Measurements from ENCODE around the gene CTRB1.

Gene CTRB1

GRCh38 chr16:75189638-75190245, 29.0 kb upstream of the CTRB1 start:
- no peaks in the 10 kb centered on the region for H3K4me1 ChIP-seq (ENCODE audit: low read length)
- H3K79me2 ChIP-seq (ENCODE audit: low read length), result no peaks in the 10 kb centered on the region
- H3K9me3 ChIP-seq (ENCODE audit: insufficient read depth, low read length), result no peaks in the 10 kb centered on the region; the same call in 1 of the 2 replicates
- H3K27ac ChIP-seq (ENCODE audit: low read length), result no peak overlapping the region
- TF ChIP-seq CTCF (IDR thresholded peaks at IDR 0.05; ENCODE audit: low read depth, low read length) (no peak), EZH2phosphoT487 (IDR thresholded peaks at IDR 0.05; ENCODE audit: low read depth) (no peak)
- no peak overlapping the region for H3K9ac ChIP-seq (ENCODE audit: low read length)
- H3K36me3 ChIP-seq (replicated peaks; ENCODE audit: low read depth, low read length), result no peaks in the 10 kb centered on the region
- peaks cover 36% of the 10 kb centered on the region; the same call in 1 of the 2 replicates for H3K27me3 ChIP-seq (ENCODE audit: low read depth, low read length)
- H4K20me1 ChIP-seq (ENCODE audit: insufficient read depth, low read length), result no peaks in the 10 kb centered on the region
- H3K4me3 ChIP-seq (ENCODE audit: low read length), result no peak overlapping the region
- no peak overlapping the region for H2AFZ ChIP-seq (ENCODE audit: low read depth, low read length)
- no peak overlapping the region for H3K4me2 ChIP-seq (ENCODE audit: low read length)

- no peak overlapping the region for H3K4me3 ChIP-seq (ENCODE audit: low read length)
- H3K4me1 ChIP-seq (ENCODE audit: low read length), result no peaks in the 10 kb centered on the region
Measured at GRCh38 chr16:75192606-75193264, 26.1 kb upstream of the CTRB1 start.

GRCh38 chr16:75193265-75193650, 25.5 kb upstream of the CTRB1 start:
- H4K20me1 ChIP-seq (ENCODE audit: insufficient read depth, low read length), result no peaks in the 10 kb centered on the region
- H3K27ac ChIP-seq (ENCODE audit: low read length), result no peak overlapping the region
- H3K9ac ChIP-seq (ENCODE audit: low read length), result no peak overlapping the region
- no peaks in the 10 kb centered on the region for H3K9me3 ChIP-seq (ENCODE audit: insufficient read depth, low read length)
- no peak overlapping the region for H3K4me3 ChIP-seq (ENCODE audit: low read length)
- no peak overlapping the region for H2AFZ ChIP-seq (ENCODE audit: low read depth, low read length)
- no peak overlapping the region for H3K4me2 ChIP-seq (ENCODE audit: low read length)
- H3K79me2 ChIP-seq (ENCODE audit: low read length), result no peaks in the 10 kb centered on the region
- H3K36me3 ChIP-seq (replicated peaks; ENCODE audit: low read depth, low read length), result no peaks in the 10 kb centered on the region
- peaks cover 69% of the 10 kb centered on the region for H3K27me3 ChIP-seq (ENCODE audit: low read depth, low read length)
- TF ChIP-seq EZH2phosphoT487 (IDR thresholded peaks at IDR 0.05; ENCODE audit: low read depth), result no peak
- TF ChIP-seq CTCF (IDR thresholded peaks at IDR 0.05; ENCODE audit: low read depth, low read length), result no peak
- H3K4me1 ChIP-seq (ENCODE audit: low read length), result no peaks in the 10 kb centered on the region

More at GRCh38 chr16:75192606-75193264, 26.1 kb upstream of the CTRB1 start:
- no peak for TF ChIP-seq CTCF (IDR thresholded peaks at IDR 0.05; ENCODE audit: low read depth, low read length)
- TF ChIP-seq EZH2phosphoT487 (IDR thresholded peaks at IDR 0.05; ENCODE audit: low read depth), result no peak
- H4K20me1 ChIP-seq (ENCODE audit: insufficient read depth, low read length), result no peaks in the 10 kb centered on the region
- H3K9ac ChIP-seq (ENCODE audit: low read length), result no peak overlapping the region
- H2AFZ ChIP-seq (ENCODE audit: low read depth, low read length), result no peak overlapping the region
- H3K27ac ChIP-seq (ENCODE audit: low read length), result no peak overlapping the region
- H3K36me3 ChIP-seq (replicated peaks; ENCODE audit: low read depth, low read length), result no peaks in the 10 kb centered on the region
- H3K4me2 ChIP-seq (ENCODE audit: low read length), result no peak overlapping the region
- H3K9me3 ChIP-seq (ENCODE audit: insufficient read depth, low read length), result no peaks in the 10 kb centered on the region
- H3K27me3 ChIP-seq (ENCODE audit: low read depth, low read length), result peaks cover 64% of the 10 kb centered on the region
- H3K79me2 ChIP-seq (ENCODE audit: low read length), result no peaks in the 10 kb centered on the region

- H3K4me2 ChIP-seq (ENCODE audit: low read length), result no peak overlapping the region
- H2AFZ ChIP-seq (ENCODE audit: low read depth, low read length), result no peak overlapping the region
- H3K4me1 ChIP-seq (ENCODE audit: low read length), result no peaks in the 10 kb centered on the region
- H3K36me3 ChIP-seq (replicated peaks; ENCODE audit: low read depth, low read length), result no peaks in the 10 kb centered on the region
- no peak overlapping the region for H3K9ac ChIP-seq (ENCODE audit: low read length)
- no peaks in the 10 kb centered on the region for H3K79me2 ChIP-seq (ENCODE audit: low read length)
- no peaks in the 10 kb centered on the region for H3K9me3 ChIP-seq (ENCODE audit: insufficient read depth, low read length)
- H3K27ac ChIP-seq (ENCODE audit: low read length), result no peak overlapping the region
- H3K4me3 ChIP-seq (ENCODE audit: low read length), result no peak overlapping the region
- peaks cover 67% of the 10 kb centered on the region for H3K27me3 ChIP-seq (ENCODE audit: low read depth, low read length)
- TF ChIP-seq CTCF (IDR thresholded peaks at IDR 0.05; ENCODE audit: low read depth, low read length), result no peak
- no peak for TF ChIP-seq EZH2phosphoT487 (IDR thresholded peaks at IDR 0.05; ENCODE audit: low read depth)
- no peaks in the 10 kb centered on the region for H4K20me1 ChIP-seq (ENCODE audit: insufficient read depth, low read length)
Measured at GRCh38 chr16:75193730-75194444, 24.9 kb upstream of the CTRB1 start.
